Chondrocyte (in vitro differentiated cells): Measurements from ENCODE around the gene KCNQ5. TPM values are rescaled to one million over a fixed set of nuclear protein-coding genes. Genes with fewer than 3 reads are reported as not detected.

Experiments used
- DNase-seq: peaks from one replicate; pipeline ENCODE4 v3.0.0; 2021; ENCODE audit warnings: mixed read lengths, low spot score
- H3K27ac Mint-ChIP-seq: one replicate; pipeline ENCODE4 v1.8.0; 2021; ENCODE audit warnings: mild to moderate bottlenecking, moderate library complexity, mixed read lengths; ENCODE audit not compliant: unreplicated experiment
- H3K27me3 Mint-ChIP-seq: 2 replicates; pipeline ENCODE4 v1.8.0; 2021; ENCODE audit warnings: low read depth, mixed read lengths
- H3K36me3 Mint-ChIP-seq: 2 replicates; pipeline ENCODE4 v1.8.0; 2021; ENCODE audit warnings: low read depth, mixed read lengths
- H3K4me1 Mint-ChIP-seq: 2 replicates; pipeline ENCODE4 v1.8.0; 2021; ENCODE audit warnings: low read depth, mild to moderate bottlenecking, mixed read lengths
- H3K4me3 Mint-ChIP-seq: one replicate; pipeline ENCODE4 v1.8.0; 2021; ENCODE audit warnings: mild to moderate bottlenecking, moderate library complexity, mixed read lengths; ENCODE audit not compliant: unreplicated experiment
- H3K9me3 Mint-ChIP-seq: 2 replicates; pipeline ENCODE4 v1.8.0; 2021; ENCODE audit warnings: low read depth, mixed read lengths
- total RNA-seq: library from RNA; stranded (reverse); gene quantifications from 3 replicates; pipeline ENCODE4 v1.2.1, GENCODE V29; 2021
- TF ChIP-seq, protein P1 (sequence below): fragments of 200-600 bp; sonication (generic); IDR thresholded peaks from 2 replicates; pipeline ENCODE4 v1.5.0; 2021; ENCODE audit warnings: antibody characterized with exemption, mild to moderate bottlenecking, moderate library complexity

KCNQ5 gene
- total RNA-seq, 1 donor from 2014 or later, result 4.1 TPM

DNA sequence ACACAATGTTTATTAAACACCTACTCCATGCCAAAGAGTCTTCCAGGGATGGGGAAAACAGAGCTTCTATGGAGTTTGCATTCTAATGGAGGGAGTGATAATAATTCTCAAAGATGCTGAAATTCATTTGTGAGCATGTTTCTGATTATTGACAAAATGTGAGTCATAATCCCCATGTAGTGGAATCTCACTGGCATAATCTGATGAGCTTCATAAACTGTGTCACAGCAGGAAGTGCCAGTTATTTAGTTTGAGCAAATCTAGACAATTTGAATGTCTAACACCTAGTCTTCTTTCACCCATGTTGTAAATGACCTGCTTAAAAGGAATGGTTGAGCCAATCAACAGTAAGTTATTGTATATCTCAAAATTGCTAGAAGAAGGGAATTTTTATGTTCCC lies 95.1 kb downstream of the KCNQ5 start:
- Mint-ChIP-seq H3K4me3 (no peak overlapping the region), H3K27me3 (no peaks in the 10 kb centered on the region), H3K27ac (no peak overlapping the region), H3K9me3 (no peaks in the 10 kb centered on the region), H3K4me1 (peaks cover 18% of the 10 kb centered on the region), H3K36me3 (peaks cover 2% of the 10 kb centered on the region)
- TF ChIP-seq, protein P1, sequence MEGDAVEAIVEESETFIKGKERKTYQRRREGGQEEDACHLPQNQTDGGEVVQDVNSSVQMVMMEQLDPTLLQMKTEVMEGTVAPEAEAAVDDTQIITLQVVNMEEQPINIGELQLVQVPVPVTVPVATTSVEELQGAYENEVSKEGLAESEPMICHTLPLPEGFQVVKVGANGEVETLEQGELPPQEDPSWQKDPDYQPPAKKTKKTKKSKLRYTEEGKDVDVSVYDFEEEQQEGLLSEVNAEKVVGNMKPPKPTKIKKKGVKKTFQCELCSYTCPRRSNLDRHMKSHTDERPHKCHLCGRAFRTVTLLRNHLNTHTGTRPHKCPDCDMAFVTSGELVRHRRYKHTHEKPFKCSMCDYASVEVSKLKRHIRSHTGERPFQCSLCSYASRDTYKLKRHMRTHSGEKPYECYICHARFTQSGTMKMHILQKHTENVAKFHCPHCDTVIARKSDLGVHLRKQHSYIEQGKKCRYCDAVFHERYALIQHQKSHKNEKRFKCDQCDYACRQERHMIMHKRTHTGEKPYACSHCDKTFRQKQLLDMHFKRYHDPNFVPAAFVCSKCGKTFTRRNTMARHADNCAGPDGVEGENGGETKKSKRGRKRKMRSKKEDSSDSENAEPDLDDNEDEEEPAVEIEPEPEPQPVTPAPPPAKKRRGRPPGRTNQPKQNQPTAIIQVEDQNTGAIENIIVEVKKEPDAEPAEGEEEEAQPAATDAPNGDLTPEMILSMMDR, result no peak
- DNase-seq, result no peak

DNA sequence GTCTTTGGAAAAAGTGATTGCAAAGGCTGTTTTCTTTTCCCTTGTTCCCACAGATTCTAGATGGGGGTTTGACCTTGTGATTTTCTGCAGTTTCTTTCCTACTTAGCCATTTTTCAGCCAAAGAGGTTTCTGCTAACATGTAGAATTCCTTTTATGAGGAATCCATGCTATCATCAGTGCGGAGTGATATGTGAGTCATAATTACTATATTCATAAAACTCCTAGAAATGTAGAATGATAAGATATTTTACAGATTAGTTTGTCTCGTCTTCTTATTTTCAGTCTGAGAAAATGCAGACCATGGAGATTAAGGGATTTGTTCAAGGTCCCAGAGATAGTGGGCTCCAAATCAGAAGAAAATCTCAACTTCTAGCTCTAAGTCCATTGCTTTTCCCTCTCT lies 98.6 kb downstream of the KCNQ5 start:
- TF ChIP-seq, protein P1, result no peak
- Mint-ChIP-seq H3K27ac (no peak overlapping the region), H3K36me3 (peaks cover 3% of the 10 kb centered on the region), H3K4me3 (no peak overlapping the region), H3K4me1 (peaks cover 12% of the 10 kb centered on the region), H3K9me3 (no peaks in the 10 kb centered on the region), H3K27me3 (no peaks in the 10 kb centered on the region)
- no peak for DNase-seq

DNA sequence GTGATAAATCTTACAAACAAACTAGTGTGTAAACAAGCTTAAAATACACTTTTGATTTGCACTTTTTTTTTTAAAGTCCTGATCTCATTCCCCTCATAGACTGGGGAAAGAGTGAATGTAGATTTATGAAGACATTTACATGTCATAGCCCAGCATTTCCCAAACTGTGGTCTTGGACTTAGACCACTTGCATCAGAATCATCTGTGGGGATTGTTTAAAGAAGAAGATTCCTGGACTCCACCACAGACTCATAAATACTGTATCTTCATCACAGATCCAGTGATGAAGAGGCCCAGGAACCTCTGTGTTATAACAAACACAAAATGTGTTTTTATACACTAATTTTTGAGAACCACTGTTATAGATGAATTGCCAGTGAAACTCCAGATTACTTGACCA lies 99.5 kb downstream of the KCNQ5 start:
- H3K27ac Mint-ChIP-seq, result no peak overlapping the region
- H3K4me3 Mint-ChIP-seq, result no peak overlapping the region

DNA sequence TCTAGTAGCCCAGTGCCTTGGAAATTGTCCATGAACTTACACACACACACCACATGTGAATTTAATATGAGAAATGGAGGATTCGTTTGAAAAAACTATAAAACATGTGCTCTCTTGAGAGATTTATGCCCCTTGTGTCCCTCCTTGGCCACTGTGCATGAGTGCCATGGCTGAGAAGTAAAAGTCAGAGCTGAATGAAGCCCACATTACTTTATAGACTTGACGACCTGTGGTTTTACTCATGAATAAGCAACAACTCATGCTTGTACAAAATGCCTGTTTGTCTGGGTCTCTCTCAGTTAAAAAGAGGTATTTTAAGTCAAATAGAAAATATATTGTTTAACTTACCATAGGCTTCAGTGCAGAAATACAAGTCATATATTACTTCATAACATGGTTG lies 102.7 kb downstream of the KCNQ5 start:
- Mint-ChIP-seq H3K27me3 (no peaks in the 10 kb centered on the region), H3K27ac (no peak overlapping the region), H3K4me3 (no peak overlapping the region), H3K9me3 (peaks cover 3% of the 10 kb centered on the region), H3K4me1 (peaks cover 8% of the 10 kb centered on the region), H3K36me3 (peaks cover 2% of the 10 kb centered on the region)
- TF ChIP-seq, protein P1, result no peak
- no peak for DNase-seq

More for the DNA sequence above, 99.5 kb downstream of the KCNQ5 start:
- H3K36me3 Mint-ChIP-seq, result peaks cover 3% of the 10 kb centered on the region
- no peak for DNase-seq
- TF ChIP-seq, protein P1, result no peak
- no peaks in the 10 kb centered on the region for H3K27me3 Mint-ChIP-seq
- peaks cover 12% of the 10 kb centered on the region for H3K4me1 Mint-ChIP-seq
- no peaks in the 10 kb centered on the region for H3K9me3 Mint-ChIP-seq

DNA sequence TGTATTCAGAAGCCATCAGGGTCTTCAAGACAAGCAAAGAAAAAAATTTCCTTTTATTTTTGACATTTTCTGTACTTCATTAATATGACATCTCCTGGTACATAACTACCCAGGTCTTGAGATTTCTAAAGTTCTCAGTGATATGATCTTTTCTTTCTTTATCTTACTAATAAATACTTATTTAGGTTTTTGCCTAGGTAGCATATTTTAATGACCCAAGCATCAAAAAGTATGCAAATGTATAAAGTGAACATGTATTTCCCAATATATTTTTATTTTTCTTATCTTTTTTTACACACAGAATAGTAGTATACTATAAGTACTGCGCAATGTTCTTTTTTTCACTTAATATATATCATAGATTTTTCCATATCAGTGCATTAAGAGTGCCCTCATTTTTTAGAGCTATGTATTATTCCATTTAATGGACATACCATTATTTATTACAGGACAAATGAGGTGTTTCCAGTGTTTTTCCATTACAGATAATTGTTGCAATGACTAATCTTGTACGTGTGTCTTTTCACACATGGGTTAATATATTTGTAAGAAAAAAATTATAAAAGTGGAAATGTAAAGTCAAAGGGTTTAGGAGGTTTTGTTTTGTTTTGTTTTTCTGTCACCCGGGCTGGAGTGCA lies 107.0 kb downstream of the KCNQ5 start:
- H3K27me3 Mint-ChIP-seq, result no peaks in the 10 kb centered on the region
- no peak for DNase-seq
- H3K27ac Mint-ChIP-seq, result no peak overlapping the region
- TF ChIP-seq, protein P1, result no peak
- peaks cover 5% of the 10 kb centered on the region for H3K4me1 Mint-ChIP-seq
- H3K36me3 Mint-ChIP-seq, result peaks cover 1% of the 10 kb centered on the region
- no peak overlapping the region for H3K4me3 Mint-ChIP-seq
- H3K9me3 Mint-ChIP-seq, result peaks cover 3% of the 10 kb centered on the region
